ENCODE results near the gene RBBP5. TPM values are rescaled to one million over a fixed set of nuclear protein-coding genes. Genes with fewer than 3 reads are reported as not detected.

The RBBP5 gene
- total RNA-seq, 4 donors from 2014 or later = 19.4 to 86.5 (median 41.6) TPM

DNA sequence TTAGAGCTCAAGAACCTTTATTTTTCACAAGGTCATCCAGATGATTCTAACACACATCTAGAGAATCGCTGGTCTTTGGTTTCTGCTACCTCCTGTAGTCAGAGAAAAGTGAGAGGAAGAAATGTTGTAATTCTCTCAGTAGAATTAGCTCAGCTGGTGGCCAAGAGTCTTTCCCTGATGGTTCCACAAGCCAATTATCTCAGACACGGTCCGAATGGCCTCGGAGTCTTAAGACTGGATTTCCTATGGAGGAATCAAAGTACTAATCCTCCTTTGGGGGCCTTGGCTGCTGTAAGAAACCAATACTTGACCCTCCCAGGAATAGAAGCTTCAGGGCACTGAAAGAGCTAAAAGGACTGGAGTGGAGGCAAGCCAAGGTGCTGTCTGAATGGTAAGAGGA is 39.3 kb downstream of the RBBP5 start:
- DNase-seq = no peak
- 87 to 91% methylated on average over 4 of the region's 4 CpGs for WGBS, 2 donors
- no peak for TF ChIP-seq POLR2A (IDR thresholded peaks at IDR 0.05)
- TF ChIP-seq, protein P1, sequence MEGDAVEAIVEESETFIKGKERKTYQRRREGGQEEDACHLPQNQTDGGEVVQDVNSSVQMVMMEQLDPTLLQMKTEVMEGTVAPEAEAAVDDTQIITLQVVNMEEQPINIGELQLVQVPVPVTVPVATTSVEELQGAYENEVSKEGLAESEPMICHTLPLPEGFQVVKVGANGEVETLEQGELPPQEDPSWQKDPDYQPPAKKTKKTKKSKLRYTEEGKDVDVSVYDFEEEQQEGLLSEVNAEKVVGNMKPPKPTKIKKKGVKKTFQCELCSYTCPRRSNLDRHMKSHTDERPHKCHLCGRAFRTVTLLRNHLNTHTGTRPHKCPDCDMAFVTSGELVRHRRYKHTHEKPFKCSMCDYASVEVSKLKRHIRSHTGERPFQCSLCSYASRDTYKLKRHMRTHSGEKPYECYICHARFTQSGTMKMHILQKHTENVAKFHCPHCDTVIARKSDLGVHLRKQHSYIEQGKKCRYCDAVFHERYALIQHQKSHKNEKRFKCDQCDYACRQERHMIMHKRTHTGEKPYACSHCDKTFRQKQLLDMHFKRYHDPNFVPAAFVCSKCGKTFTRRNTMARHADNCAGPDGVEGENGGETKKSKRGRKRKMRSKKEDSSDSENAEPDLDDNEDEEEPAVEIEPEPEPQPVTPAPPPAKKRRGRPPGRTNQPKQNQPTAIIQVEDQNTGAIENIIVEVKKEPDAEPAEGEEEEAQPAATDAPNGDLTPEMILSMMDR (IDR thresholded peaks at IDR 0.05) = no peak
- Histone ChIP-seq H3K27me3 (no peaks in the 10 kb centered on the region), H3K9me3 (no peaks in the 10 kb centered on the region), H3K4me3 (replicated peaks in 1 of 3) (no peak overlapping the region), H3K27ac (no peak overlapping the region), H3K4me1 (no peaks in the 10 kb centered on the region), H3K36me3 (peaks cover 6 to 12% of the 10 kb centered on the region in 2 donors)
- intact Hi-C loops (cut with DNase I) = no loop called here

DNA sequence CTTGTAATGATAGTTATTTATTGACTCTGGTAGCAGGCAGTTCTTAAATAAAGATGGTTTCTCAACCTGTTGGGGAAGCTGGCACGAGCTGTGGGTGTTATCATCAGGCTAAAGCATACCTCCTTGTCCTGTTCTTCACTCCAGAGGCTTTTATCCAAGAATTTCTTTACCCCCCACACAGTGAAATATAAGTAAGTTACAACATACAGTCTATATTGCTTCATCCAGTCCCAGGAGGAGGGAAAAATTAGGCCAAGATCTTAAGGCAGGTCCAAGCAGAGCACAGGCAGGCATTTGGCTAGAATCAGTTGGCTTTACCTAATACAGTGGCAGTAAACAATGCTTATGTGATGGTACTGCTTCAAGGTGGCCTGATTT is 43.9 kb downstream of the RBBP5 start:
- Histone ChIP-seq H3K9me3 (no peaks in the 10 kb centered on the region), H3K36me3 (no peaks in the 10 kb centered on the region), H3K27me3 (no peaks in the 10 kb centered on the region), H3K4me3 (replicated peaks in 1 of 3) (no peak overlapping the region), H3K4me1 (no peaks in the 10 kb centered on the region), H3K27ac (no peak overlapping the region)
- TF ChIP-seq, protein P1 (IDR thresholded peaks at IDR 0.05) = no peak
- TF ChIP-seq POLR2A (IDR thresholded peaks at IDR 0.05) = no peak
- 92 to 94% methylated on average over 1 of the region's 1 CpG for WGBS, 2 donors
- intact Hi-C loops (cut with DNase I) = no loop called here
- DNase-seq = no peak

DNA sequence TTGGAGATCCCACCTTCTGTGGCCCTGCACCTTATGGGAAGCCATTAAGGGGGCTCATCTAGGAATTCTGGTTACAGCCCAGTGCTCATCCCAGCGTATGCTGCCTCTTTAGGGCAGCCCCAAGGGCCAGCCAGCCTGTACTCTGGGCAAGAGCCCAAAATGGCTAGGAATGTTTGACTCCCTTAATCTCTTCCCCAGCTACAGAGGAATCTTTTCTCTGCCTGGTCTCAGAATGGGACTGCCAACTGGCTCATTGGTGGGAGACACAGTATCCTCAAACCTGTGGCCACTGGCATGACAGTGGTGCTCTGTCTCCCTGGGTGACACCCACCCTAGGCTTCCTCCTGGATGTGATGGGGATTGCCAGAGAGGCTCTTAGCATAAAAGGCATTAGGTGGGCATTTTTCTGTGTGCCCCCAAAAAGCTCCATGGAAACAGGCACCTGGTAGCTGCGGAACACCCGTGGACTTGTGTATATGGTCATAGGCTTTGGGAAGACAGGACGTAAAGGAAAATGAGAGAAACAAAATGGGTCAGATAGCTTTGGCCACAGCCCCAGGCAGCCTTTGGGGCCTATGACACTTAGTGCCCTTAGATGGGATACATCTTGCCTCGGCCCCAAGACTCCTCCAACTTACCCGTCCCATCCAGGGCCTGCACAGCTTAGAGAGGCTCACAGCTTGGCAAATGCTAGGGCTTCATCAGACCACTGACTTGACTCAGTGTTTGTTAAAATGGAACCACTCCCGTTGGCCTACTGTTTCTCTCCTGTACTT is 44.4 kb downstream of the RBBP5 start:
- H3K9me3 ChIP-seq = no peaks in the 10 kb centered on the region
- WGBS, 2 donors = 91 to 95% methylated on average over 6 to 7 of the region's 7 CpGs
- no peak for DNase-seq
- H3K36me3 ChIP-seq = no peaks in the 10 kb centered on the region
- H3K4me3 ChIP-seq (replicated peaks in 1 of 3) = no peak overlapping the region
- no peak overlapping the region for H3K27ac ChIP-seq
- H3K27me3 ChIP-seq = no peaks in the 10 kb centered on the region
- no peaks in the 10 kb centered on the region for H3K4me1 ChIP-seq
- intact Hi-C loops (cut with DNase I) = no loop called here
- no peak for TF ChIP-seq POLR2A (IDR thresholded peaks at IDR 0.05)
- TF ChIP-seq, protein P1 (IDR thresholded peaks at IDR 0.05) = no peak

DNA sequence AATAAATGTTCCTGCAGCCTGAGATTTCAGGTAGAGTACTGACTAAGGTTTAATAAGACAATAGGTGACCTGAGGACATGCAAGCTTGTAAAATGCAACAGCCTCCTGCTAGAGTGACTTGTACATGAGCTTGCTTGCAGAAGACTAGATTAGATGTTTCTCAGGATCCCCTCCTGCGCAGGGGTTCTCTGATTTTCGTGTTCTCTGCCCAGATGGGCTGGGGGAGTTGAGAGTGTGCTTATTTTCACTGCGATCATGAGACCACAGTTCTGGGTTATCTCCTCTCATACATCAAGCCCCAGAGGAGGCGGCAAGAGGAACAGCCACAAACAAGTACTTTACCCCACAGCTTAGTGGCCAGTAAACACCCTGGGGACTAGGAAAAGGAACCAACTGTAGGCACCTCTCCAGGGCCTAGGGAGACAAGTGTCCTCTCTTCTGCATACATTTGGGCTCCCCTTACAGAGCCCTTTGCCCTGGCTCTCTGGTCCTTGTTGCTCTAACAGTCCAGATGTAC is 45.5 kb downstream of the RBBP5 start:
- WGBS, 2 donors = 81 to 90% methylated on average over 4 of the region's 4 CpGs
- Histone ChIP-seq H3K4me1 (no peaks in the 10 kb centered on the region), H3K9me3 (no peaks in the 10 kb centered on the region), H3K27me3 (no peaks in the 10 kb centered on the region), H3K27ac (no peak overlapping the region), H3K36me3 (no peaks in the 10 kb centered on the region), H3K4me3 (replicated peaks in 1 of 3) (no peak overlapping the region)
- no peak for TF ChIP-seq POLR2A (IDR thresholded peaks at IDR 0.05)
- TF ChIP-seq, protein P1 (IDR thresholded peaks at IDR 0.05) = no peak
- intact Hi-C loops (cut with DNase I) = no loop called here
- DNase-seq = no peak

DNA sequence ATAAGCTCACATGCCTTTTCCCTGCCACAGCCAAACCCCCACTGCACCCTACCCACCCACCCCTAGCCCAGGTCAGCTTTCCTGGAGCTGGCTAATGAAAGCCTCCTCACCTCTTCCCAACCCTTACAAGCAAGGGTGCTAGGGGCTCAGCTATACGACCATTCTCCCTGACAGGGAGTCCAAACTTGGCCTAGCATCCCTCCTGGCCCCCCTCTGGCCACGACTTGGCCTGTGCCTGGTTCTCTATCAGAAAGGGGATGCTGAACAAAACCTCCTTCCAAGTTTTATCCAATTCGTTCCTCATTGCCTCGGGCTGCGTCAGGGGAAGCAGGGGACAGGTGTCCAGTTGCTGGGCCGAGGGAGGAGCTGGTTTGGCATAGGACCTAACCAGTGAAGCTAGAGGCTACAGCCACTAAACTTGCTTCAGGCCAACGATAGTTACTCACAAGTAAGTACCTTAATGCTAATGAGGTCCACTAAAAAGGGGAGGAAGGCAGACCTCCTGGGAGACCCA is 46.1 kb downstream of the RBBP5 start:
- no peak overlapping the region for H3K4me3 ChIP-seq (replicated peaks in 1 of 3)
- TF ChIP-seq POLR2A (IDR thresholded peaks at IDR 0.05) = no peak
- TF ChIP-seq, protein P1 (IDR thresholded peaks at IDR 0.05) = no peak
- H3K4me1 ChIP-seq = no peaks in the 10 kb centered on the region
- 61 to 70% methylated on average over 7 of the region's 7 CpGs for WGBS, 2 donors
- H3K36me3 ChIP-seq = no peaks in the 10 kb centered on the region
- intact Hi-C loops (cut with DNase I) = no loop called here
- no peaks in the 10 kb centered on the region for H3K9me3 ChIP-seq
- no peak overlapping the region for H3K27ac ChIP-seq
- H3K27me3 ChIP-seq = no peaks in the 10 kb centered on the region
- no peak for DNase-seq
